HG03432 (cell line): ENCODE data around the gene IL22RA2.

Source experiments
- ATAC-seq: cut with Tn5 transposase; IDR thresholded peaks from one replicate; pipeline ENCODE4 v1.9.1; 2021; ENCODE audit warnings: mild to moderate bottlenecking, moderate library complexity; ENCODE audit not compliant: unreplicated experiment

The IL22RA2 gene

GRCh38 chr6:137167702-137168377, 5.6 kb downstream of the IL22RA2 start:
- ATAC-seq, result no peak

- no peak for ATAC-seq
These were observed 7.0 kb downstream of the IL22RA2 start for GRCh38 chr6:137166247-137167098.

- ATAC-seq, result peak; percentile 76
These were observed 7.8 kb downstream of the IL22RA2 start for GRCh38 chr6:137165375-137166246.

GRCh38 chr6:137163732-137164318, 9.6 kb downstream of the IL22RA2 start:
- ATAC-seq, result no peak

GRCh38 chr6:137162692-137163306, 10.6 kb downstream of the IL22RA2 start:
- ATAC-seq, result no peak

GRCh38 chr6:137161949-137162348, 11.5 kb downstream of the IL22RA2 start:
- no peak for ATAC-seq

- no peak for ATAC-seq
These were observed 12.7 kb downstream of the IL22RA2 start for GRCh38 chr6:137160763-137161162.

GRCh38 chr6:137159912-137160311, 13.5 kb downstream of the IL22RA2 start:
- ATAC-seq, result no peak

- ATAC-seq, result no peak
These were observed 15.8 kb downstream of the IL22RA2 start for GRCh38 chr6:137157601-137158000.

GRCh38 chr6:137156650-137157049, 16.8 kb downstream of the IL22RA2 start:
- no peak for ATAC-seq

GRCh38 chr6:137155830-137156229, 17.6 kb downstream of the IL22RA2 start:
- peak; percentile 72 for ATAC-seq

- ATAC-seq, result no peak
These were observed 23.4 kb downstream of the IL22RA2 start for GRCh38 chr6:137150072-137150471.

- ATAC-seq, result no peak
These were observed 24.4 kb downstream of the IL22RA2 start for GRCh38 chr6:137149035-137149393.

- no peak for ATAC-seq
These were observed 25.0 kb downstream of the IL22RA2 start for GRCh38 chr6:137148306-137149034.

GRCh38 chr6:137147195-137147594, 26.2 kb downstream of the IL22RA2 start:
- ATAC-seq, result no peak

- no peak for ATAC-seq
These were observed 27.2 kb downstream of the IL22RA2 start for GRCh38 chr6:137146206-137146605.

- ATAC-seq, result no peak
These were observed 28.0 kb downstream of the IL22RA2 start for GRCh38 chr6:137145421-137145820.

- no peak for ATAC-seq
These were observed 37.4 kb downstream of the IL22RA2 start for GRCh38 chr6:137136065-137136464.

GRCh38 chr6:137134483-137134882, 39.0 kb downstream of the IL22RA2 start:
- ATAC-seq, result no peak

GRCh38 chr6:137133122-137133521, 40.3 kb downstream of the IL22RA2 start:
- no peak for ATAC-seq
